ENCODE results near the gene CRABP2. TPM values are rescaled to one million over a fixed set of nuclear protein-coding genes. Genes with fewer than 3 reads are reported as not detected.

Gene CRABP2
- total and polyA plus RNA-seq, 2 experiments from 2014 or later, result 45.9 to 137 TPM

DNA sequence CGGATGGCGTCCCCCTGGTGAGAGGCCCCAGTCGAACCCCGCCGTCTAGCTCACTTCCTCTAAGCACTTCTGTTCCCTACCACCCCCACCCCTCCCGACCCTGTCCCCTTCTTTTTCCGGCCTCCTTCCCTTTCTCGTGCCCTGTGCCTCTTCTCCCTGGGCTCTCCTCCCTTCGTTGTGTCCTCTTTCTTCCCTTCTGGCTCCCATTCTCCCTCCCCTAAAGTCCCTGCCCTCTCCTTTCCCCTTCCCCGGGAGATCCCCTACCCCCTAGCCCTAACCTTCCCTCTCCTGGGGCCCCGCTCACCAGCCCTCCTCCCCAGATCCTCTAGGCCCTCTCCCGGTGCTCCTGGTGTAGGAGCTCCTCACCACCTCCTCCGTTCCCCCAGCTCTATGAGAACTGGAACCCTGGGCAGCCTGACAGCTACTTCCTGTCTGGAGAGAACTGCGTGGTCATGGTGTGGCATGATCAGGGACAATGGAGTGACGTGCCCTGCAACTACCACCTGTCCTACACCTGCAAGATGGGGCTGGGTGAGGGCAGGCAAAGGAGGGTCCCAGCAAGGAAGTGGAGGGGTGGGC lies 47.6 kb downstream of the CRABP2 start (continued):
- TF ChIP-seq, protein P1, sequence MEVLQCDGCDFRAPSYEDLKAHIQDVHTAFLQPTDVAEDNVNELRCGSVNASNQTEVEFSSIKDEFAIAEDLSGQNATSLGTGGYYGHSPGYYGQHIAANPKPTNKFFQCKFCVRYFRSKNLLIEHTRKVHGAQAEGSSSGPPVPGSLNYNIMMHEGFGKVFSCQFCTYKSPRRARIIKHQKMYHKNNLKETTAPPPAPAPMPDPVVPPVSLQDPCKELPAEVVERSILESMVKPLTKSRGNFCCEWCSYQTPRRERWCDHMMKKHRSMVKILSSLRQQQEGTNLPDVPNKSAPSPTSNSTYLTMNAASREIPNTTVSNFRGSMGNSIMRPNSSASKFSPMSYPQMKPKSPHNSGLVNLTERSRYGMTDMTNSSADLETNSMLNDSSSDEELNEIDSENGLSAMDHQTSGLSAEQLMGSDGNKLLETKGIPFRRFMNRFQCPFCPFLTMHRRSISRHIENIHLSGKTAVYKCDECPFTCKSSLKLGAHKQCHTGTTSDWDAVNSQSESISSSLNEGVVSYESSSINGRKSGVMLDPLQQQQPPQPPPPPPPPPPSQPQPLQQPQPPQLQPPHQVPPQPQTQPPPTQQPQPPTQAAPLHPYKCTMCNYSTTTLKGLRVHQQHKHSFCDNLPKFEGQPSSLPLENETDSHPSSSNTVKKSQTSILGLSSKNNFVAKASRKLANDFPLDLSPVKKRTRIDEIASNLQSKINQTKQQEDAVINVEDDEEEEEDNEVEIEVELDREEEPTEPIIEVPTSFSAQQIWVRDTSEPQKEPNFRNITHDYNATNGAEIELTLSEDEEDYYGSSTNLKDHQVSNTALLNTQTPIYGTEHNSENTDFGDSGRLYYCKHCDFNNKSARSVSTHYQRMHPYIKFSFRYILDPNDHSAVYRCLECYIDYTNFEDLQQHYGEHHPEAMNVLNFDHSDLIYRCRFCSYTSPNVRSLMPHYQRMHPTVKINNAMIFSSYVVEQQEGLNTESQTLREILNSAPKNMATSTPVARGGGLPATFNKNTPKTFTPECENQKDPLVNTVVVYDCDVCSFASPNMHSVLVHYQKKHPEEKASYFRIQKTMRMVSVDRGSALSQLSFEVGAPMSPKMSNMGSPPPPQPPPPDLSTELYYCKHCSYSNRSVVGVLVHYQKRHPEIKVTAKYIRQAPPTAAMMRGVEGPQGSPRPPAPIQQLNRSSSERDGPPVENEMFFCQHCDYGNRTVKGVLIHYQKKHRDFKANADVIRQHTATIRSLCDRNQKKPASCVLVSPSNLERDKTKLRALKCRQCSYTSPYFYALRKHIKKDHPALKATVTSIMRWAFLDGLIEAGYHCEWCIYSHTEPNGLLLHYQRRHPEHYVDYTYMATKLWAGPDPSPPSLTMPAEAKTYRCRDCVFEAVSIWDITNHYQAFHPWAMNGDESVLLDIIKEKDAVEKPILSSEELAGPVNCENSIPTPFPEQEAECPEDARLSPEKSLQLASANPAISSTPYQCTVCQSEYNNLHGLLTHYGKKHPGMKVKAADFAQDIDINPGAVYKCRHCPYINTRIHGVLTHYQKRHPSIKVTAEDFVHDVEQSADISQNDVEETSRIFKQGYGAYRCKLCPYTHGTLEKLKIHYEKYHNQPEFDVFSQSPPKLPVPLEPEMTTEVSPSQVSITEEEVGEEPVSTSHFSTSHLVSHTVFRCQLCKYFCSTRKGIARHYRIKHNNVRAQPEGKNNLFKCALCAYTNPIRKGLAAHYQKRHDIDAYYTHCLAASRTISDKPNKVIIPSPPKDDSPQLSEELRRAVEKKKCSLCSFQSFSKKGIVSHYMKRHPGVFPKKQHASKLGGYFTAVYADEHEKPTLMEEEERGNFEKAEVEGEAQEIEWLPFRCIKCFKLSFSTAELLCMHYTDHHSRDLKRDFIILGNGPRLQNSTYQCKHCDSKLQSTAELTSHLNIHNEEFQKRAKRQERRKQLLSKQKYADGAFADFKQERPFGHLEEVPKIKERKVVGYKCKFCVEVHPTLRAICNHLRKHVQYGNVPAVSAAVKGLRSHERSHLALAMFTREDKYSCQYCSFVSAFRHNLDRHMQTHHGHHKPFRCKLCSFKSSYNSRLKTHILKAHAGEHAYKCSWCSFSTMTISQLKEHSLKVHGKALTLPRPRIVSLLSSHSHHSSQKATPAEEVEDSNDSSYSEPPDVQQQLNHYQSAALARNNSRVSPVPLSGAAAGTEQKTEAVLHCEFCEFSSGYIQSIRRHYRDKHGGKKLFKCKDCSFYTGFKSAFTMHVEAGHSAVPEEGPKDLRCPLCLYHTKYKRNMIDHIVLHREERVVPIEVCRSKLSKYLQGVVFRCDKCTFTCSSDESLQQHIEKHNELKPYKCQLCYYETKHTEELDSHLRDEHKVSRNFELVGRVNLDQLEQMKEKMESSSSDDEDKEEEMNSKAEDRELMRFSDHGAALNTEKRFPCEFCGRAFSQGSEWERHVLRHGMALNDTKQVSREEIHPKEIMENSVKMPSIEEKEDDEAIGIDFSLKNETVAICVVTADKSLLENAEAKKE (CRISPR knock-in tag; IDR thresholded peaks at IDR 0.05), result no peak
- TF ChIP-seq, protein P2, sequence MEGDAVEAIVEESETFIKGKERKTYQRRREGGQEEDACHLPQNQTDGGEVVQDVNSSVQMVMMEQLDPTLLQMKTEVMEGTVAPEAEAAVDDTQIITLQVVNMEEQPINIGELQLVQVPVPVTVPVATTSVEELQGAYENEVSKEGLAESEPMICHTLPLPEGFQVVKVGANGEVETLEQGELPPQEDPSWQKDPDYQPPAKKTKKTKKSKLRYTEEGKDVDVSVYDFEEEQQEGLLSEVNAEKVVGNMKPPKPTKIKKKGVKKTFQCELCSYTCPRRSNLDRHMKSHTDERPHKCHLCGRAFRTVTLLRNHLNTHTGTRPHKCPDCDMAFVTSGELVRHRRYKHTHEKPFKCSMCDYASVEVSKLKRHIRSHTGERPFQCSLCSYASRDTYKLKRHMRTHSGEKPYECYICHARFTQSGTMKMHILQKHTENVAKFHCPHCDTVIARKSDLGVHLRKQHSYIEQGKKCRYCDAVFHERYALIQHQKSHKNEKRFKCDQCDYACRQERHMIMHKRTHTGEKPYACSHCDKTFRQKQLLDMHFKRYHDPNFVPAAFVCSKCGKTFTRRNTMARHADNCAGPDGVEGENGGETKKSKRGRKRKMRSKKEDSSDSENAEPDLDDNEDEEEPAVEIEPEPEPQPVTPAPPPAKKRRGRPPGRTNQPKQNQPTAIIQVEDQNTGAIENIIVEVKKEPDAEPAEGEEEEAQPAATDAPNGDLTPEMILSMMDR (conservative IDR thresholded peaks at IDR 0.05; ENCODE audit: low read depth in 2 of 2), result no peak

DNA sequence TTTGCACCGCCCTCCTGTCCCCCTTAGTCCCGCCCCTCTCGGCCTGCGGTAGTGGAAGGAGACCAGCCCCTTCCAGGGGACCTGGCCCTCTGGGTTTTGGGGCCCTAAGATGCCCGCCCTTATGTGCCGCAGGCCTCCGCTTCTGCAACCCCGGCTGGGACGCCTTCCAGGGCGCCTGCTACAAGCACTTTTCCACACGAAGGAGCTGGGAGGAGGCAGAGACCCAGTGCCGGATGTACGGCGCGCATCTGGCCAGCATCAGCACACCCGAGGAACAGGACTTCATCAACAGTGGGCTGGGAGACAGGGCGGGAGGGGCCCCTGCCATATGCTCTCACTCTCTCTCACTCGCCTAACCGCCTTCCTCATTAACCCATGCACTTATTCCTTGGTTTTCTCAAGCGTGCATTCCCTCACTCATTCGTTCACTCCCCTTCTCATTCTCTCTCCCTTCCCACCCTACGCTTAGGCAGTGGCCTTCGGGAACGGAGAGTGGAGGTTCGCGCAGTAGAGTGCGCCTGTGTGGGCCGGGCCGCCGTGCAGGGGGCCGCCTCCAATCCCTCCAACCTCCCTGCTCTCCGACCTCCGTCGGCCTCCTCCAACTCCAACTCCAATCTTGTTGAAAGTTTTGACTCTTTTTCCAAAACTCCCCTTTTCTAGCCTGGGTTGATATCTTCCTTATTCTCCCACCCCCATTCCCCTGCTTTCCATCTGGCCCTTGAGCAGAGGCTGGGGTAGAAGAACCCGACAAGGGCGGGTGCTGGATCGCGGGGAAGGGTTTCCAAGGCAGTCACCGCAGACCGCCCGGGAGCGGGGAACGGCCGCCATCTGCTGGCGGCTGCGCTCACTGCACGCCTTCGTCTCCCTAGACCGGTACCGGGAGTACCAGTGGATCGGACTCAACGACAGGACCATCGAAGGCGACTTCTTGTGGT lies 48.3 kb downstream of the CRABP2 start:
- Histone ChIP-seq H3K4me1 (ENCODE audit: insufficient read depth) (peaks cover 36% of the 10 kb centered on the region), H3K27ac (ENCODE audit: low read depth) (no peak overlapping the region), H3K4me2 (peak overlapping the region; percentile 84), H2AFZ (peak overlapping the region; percentile 98), H3K79me2 (replicated peaks; ENCODE audit: insufficient read depth) (no peaks in the 10 kb centered on the region), H3K36me3 (ENCODE audit: insufficient read depth) (no peaks in the 10 kb centered on the region), H4K20me1 (replicated peaks; ENCODE audit: insufficient read depth) (no peaks in the 10 kb centered on the region), H3K27me3 (ENCODE audit: insufficient read depth) (peaks cover 66% of the 10 kb centered on the region), H3K4me3 (peak overlapping the region; percentile 64), H3K9me2 (ENCODE audit: insufficient read depth) (no peaks in the 10 kb centered on the region), H3F3A (replicated peaks; ENCODE audit: low read depth) (peaks cover 20% of the 10 kb centered on the region; the same call in 1 of the 2 replicates)
- Mint-ChIP-seq H3K27ac (no peak overlapping the region), H3K27me3 (ENCODE audit: insufficient read depth, low read depth, poor library complexity) (peaks cover 55% of the 10 kb centered on the region), H3K9me3 (no peaks in the 10 kb centered on the region; the same call in 2 of the 3 replicates), H3K4me3 (peak overlapping the region; percentile 76), H3K4me1 (peaks cover 55% of the 10 kb centered on the region), H3K36me3 (ENCODE audit: low read depth) (no peaks in the 10 kb centered on the region; the same call in 2 of the 3 replicates)
- peak; percentile 81 for DNase-seq (ENCODE audit: low spot score)
- peak; percentile 52 for ATAC-seq
- TF ChIP-seq NANOG (IDR thresholded peaks at IDR 0.05; ENCODE audit: borderline replicate concordance), result no peak
- no peak for TF ChIP-seq JUNB (IDR thresholded peaks at IDR 0.05; ENCODE audit: unreplicated experiment)
- no peak for TF ChIP-seq STAT1 (IDR thresholded peaks at IDR 0.05; ENCODE audit: unreplicated experiment)
- TF ChIP-seq, protein P2 (conservative IDR thresholded peaks at IDR 0.05; ENCODE audit: low read depth in 2 of 2), result peak; percentile 83 to 96
- no peak for TF ChIP-seq ZNF331 (CRISPR knock-in tag; IDR thresholded peaks at IDR 0.05; ENCODE audit: low read depth)
- no peak for TF ChIP-seq CREB1 (CRISPR knock-in tag; IDR thresholded peaks at IDR 0.05; ENCODE audit: low read depth)
- TF ChIP-seq EZH2 (IDR thresholded peaks at IDR 0.05; ENCODE audit: low read depth, unreplicated experiment), result peak; percentile 80
- TF ChIP-seq POLR2AphosphoS5 (IDR thresholded peaks at IDR 0.05; ENCODE audit: low read depth), result peak; percentile 53
